HEK293 (cell line): ENCODE data around the gene MDP1.

Experiments used
- BCL11B ChIP-seq: fragments of 450-650 bp; formaldehyde crosslinking; IDR thresholded peaks from 2 replicates; pipeline ENCODE4 v1.5.1; 2016; ENCODE audit warnings: low read depth, missing biosample characterization, missing genetic modification characterization
- BCL6B ChIP-seq: fragments of 450-650 bp; formaldehyde crosslinking; IDR thresholded peaks from 2 replicates; pipeline ENCODE4 v1.5.1; 2017; ENCODE audit warnings: missing biosample characterization, missing genetic modification characterization
- GLIS2 ChIP-seq: fragments of 450-650 bp; formaldehyde crosslinking; IDR thresholded peaks from 2 replicates; pipeline ENCODE4 v1.5.1; 2016; ENCODE audit warnings: missing biosample characterization, missing genetic modification characterization
- HIC1 ChIP-seq: fragments of 450-650 bp; formaldehyde crosslinking; IDR thresholded peaks from 2 replicates; pipeline ENCODE4 v1.5.1; 2016; ENCODE audit warnings: missing biosample characterization, missing genetic modification characterization
- KLF16 ChIP-seq: fragments of 450-650 bp; formaldehyde crosslinking; IDR thresholded peaks from 2 replicates; pipeline ENCODE4 v1.5.1; 2017; ENCODE audit warnings: missing biosample characterization, missing genetic modification characterization
- PRDM1 ChIP-seq: fragments of 450-650 bp; formaldehyde crosslinking; IDR thresholded peaks from 2 replicates; pipeline ENCODE4; 2016; ENCODE audit warnings: missing biosample characterization, missing genetic modification characterization
- TRIM28 ChIP-seq: IDR thresholded peaks from 2 replicates; pipeline ENCODE4 v1.6.1; 2011; ENCODE audit warnings: low read length, control low read depth, borderline replicate concordance
- WT1 ChIP-seq: fragments of 450-650 bp; formaldehyde crosslinking; IDR thresholded peaks from 2 replicates; pipeline ENCODE4 v1.5.1; 2016; ENCODE audit warnings: missing biosample characterization, missing genetic modification characterization
- ZBTB17 ChIP-seq: fragments of 450-650 bp; formaldehyde crosslinking; IDR thresholded peaks from 2 replicates; pipeline ENCODE4 v1.5.1; 2016; ENCODE audit warnings: missing biosample characterization, missing genetic modification characterization
- ZBTB6 ChIP-seq: fragments of 450-650 bp; formaldehyde crosslinking; IDR thresholded peaks from 2 replicates; pipeline ENCODE4 v1.5.1; 2017; ENCODE audit warnings: missing biosample characterization, missing genetic modification characterization
- ZFHX2 ChIP-seq: fragments of 450-650 bp; formaldehyde crosslinking; conservative IDR thresholded peaks from 2 replicates; pipeline ENCODE4 v1.5.1; 2016; ENCODE audit warnings: missing biosample characterization, missing genetic modification characterization
- ZFP69B ChIP-seq: fragments of 450-650 bp; formaldehyde crosslinking; IDR thresholded peaks from 2 replicates; pipeline ENCODE4 v1.5.1; 2016; ENCODE audit warnings: missing biosample characterization, missing genetic modification characterization
- ZIC2 ChIP-seq: fragments of 450-650 bp; formaldehyde crosslinking; IDR thresholded peaks from 2 replicates; pipeline ENCODE4 v1.5.1; 2016; ENCODE audit warnings: missing biosample characterization, missing genetic modification characterization
- ZNF148 ChIP-seq: fragments of 450-650 bp; formaldehyde crosslinking; IDR thresholded peaks from 2 replicates; pipeline ENCODE4 v1.5.0; 2017; ENCODE audit warnings: missing biosample characterization, missing genetic modification characterization, borderline replicate concordance
- ZNF184 ChIP-seq: fragments of 450-650 bp; IDR thresholded peaks from 2 replicates; pipeline ENCODE4 v1.5.1; 2018; ENCODE audit warnings: missing biosample characterization, mild to moderate bottlenecking, missing genetic modification characterization
- ZNF223 ChIP-seq: fragments of 450-650 bp; formaldehyde crosslinking; IDR thresholded peaks from 2 replicates; pipeline ENCODE4 v1.5.1; 2016; ENCODE audit warnings: missing biosample characterization, missing genetic modification characterization
- ZNF24 ChIP-seq: fragments of 450-650 bp; formaldehyde crosslinking; IDR thresholded peaks from 2 replicates; pipeline ENCODE4 v1.5.1; 2016; ENCODE audit warnings: missing biosample characterization, missing genetic modification characterization
- ZNF280D ChIP-seq: fragments of 450-650 bp; formaldehyde crosslinking; IDR thresholded peaks from 2 replicates; pipeline ENCODE4 v1.5.1; 2016; ENCODE audit warnings: missing biosample characterization, missing genetic modification characterization
- ZNF366 ChIP-seq: fragments of 450-650 bp; formaldehyde crosslinking; conservative IDR thresholded peaks from 2 replicates; pipeline ENCODE4 v1.5.1; 2016; ENCODE audit warnings: missing biosample characterization, missing genetic modification characterization
- ZNF37A ChIP-seq: fragments of 450-650 bp; IDR thresholded peaks from 2 replicates; pipeline ENCODE4 v1.5.1; 2018; ENCODE audit warnings: missing biosample characterization, missing genetic modification characterization
- ZNF416 ChIP-seq: fragments of 450-650 bp; formaldehyde crosslinking; IDR thresholded peaks from 2 replicates; pipeline ENCODE4 v1.5.1; 2016; ENCODE audit warnings: missing biosample characterization, missing genetic modification characterization
- ZNF433 ChIP-seq: fragments of 450-650 bp; formaldehyde crosslinking; IDR thresholded peaks from 2 replicates; pipeline ENCODE4 v1.5.1; 2016; ENCODE audit warnings: missing biosample characterization, missing genetic modification characterization, low read depth
- ZNF501 ChIP-seq: fragments of 450-650 bp; formaldehyde crosslinking; IDR thresholded peaks from 2 replicates; pipeline ENCODE4 v1.5.1; 2016; ENCODE audit warnings: missing biosample characterization, missing genetic modification characterization
- ZNF514 ChIP-seq: fragments of 450-650 bp; formaldehyde crosslinking; IDR thresholded peaks from 2 replicates; pipeline ENCODE4 v1.5.1; 2016; ENCODE audit warnings: missing biosample characterization, missing genetic modification characterization
- ZNF529 ChIP-seq: fragments of 450-650 bp; formaldehyde crosslinking; IDR thresholded peaks from 2 replicates; pipeline ENCODE4 v1.5.1; 2017; ENCODE audit warnings: missing genetic modification characterization, missing biosample characterization; ENCODE audit not compliant: insufficient replicate concordance
- ZNF555 ChIP-seq: fragments of 450-650 bp; formaldehyde crosslinking; conservative IDR thresholded peaks from 2 replicates; pipeline ENCODE4 v1.5.1; 2017; ENCODE audit warnings: missing biosample characterization, mild to moderate bottlenecking, missing genetic modification characterization, inconsistent platforms
- ZNF558 ChIP-seq: fragments of 450-650 bp; formaldehyde crosslinking; IDR thresholded peaks from 2 replicates; pipeline ENCODE4 v1.5.1; 2016; ENCODE audit warnings: missing biosample characterization, missing genetic modification characterization
- ZNF600 ChIP-seq: fragments of 450-650 bp; formaldehyde crosslinking; IDR thresholded peaks from 2 replicates; pipeline ENCODE4 v1.5.1; 2016; ENCODE audit warnings: missing biosample characterization, missing genetic modification characterization
- ZNF610 ChIP-seq: fragments of 450-650 bp; formaldehyde crosslinking; IDR thresholded peaks from 2 replicates; pipeline ENCODE4 v1.5.1; 2016; ENCODE audit warnings: missing biosample characterization, missing genetic modification characterization, borderline replicate concordance
- ZNF624 ChIP-seq: fragments of 450-650 bp; formaldehyde crosslinking; IDR thresholded peaks from 2 replicates; pipeline ENCODE4 v1.5.1; 2017; ENCODE audit warnings: missing biosample characterization, missing genetic modification characterization
- ZNF707 ChIP-seq: fragments of 450-650 bp; formaldehyde crosslinking; IDR thresholded peaks from 2 replicates; pipeline ENCODE4 v1.5.1; 2016; ENCODE audit warnings: missing biosample characterization, missing genetic modification characterization

The MDP1 gene

GRCh38 chr14:24195186-24196070, 20.4 kb downstream of the MDP1 start, which contains the start of gene TM9SF1 (continued):
- TF ChIP-seq ZNF280D (tag by site-specific recombination), result no peak
- TF ChIP-seq GLIS2, result peak; percentile 88
- no peak for TF ChIP-seq ZNF529 (tag by site-specific recombination)
- no peak for TF ChIP-seq ZNF433 (tag by site-specific recombination)
- no peak for TF ChIP-seq HIC1
- TF ChIP-seq ZBTB17, result peak; percentile 98
- TF ChIP-seq ZNF148 (tag by site-specific recombination), result no peak; the same call in 1 of the 2 replicates
- TF ChIP-seq ZFHX2, result peak; percentile 42; the same call in 1 of the 2 replicates
- no peak for TF ChIP-seq PRDM1 (tag by site-specific recombination)
- no peak for TF ChIP-seq ZNF416 (tag by site-specific recombination)
- no peak for TF ChIP-seq ZNF223 (tag by site-specific recombination)
- no peak for TF ChIP-seq ZNF555 (tag by site-specific recombination)
- TF ChIP-seq ZNF37A (tag by site-specific recombination), result no peak
- no peak for TF ChIP-seq ZNF624 (tag by site-specific recombination)
- peak; percentile 63; the same call in 1 of the 2 replicates for TF ChIP-seq KLF16 (tag by site-specific recombination)
- TF ChIP-seq WT1 (tag by site-specific recombination), result no peak
- TF ChIP-seq ZNF24 (tag by site-specific recombination), result no peak; the same call in 1 of the 2 replicates
- TF ChIP-seq TRIM28, result no peak
- no peak for TF ChIP-seq ZNF558 (tag by site-specific recombination)
- peak; percentile 98 for TF ChIP-seq ZNF610 (tag by site-specific recombination)
- TF ChIP-seq BCL6B (tag by site-specific recombination), result no peak
- TF ChIP-seq ZNF366, result no peak
- no peak for TF ChIP-seq ZNF184 (tag by site-specific recombination)
- no peak for TF ChIP-seq BCL11B (tag by site-specific recombination)
- peak; percentile 26; the same call in 1 of the 2 replicates for TF ChIP-seq ZFP69B (tag by site-specific recombination)
- TF ChIP-seq ZNF514 (tag by site-specific recombination), result no peak
- no peak for TF ChIP-seq ZNF707 (tag by site-specific recombination)
- peak; percentile 87 for TF ChIP-seq ZIC2 (tag by site-specific recombination)
- peak; percentile 64; the same call in 1 of the 2 replicates for TF ChIP-seq ZBTB6
- no peak; the same call in 1 of the 2 replicates for TF ChIP-seq ZNF501 (tag by site-specific recombination)
- TF ChIP-seq ZNF600, result peak; percentile 73
